HG03039 (cell line): ENCODE measurements around the gene UVRAG.
"Not testable (repeated sequence)": the region's sequence is repeated elsewhere in the genome, so short reads cannot be mapped to it uniquely, and the experiment has no call there.

Source experiments
- ATAC-seq: cut with Tn5 transposase; IDR thresholded peaks from one replicate; pipeline ENCODE4 v1.9.1; 2021; ENCODE audit warnings: mild to moderate bottlenecking, moderate library complexity; ENCODE audit not compliant: unreplicated experiment

Gene UVRAG

GRCh38 chr11:75910426-75911145 lies 95.6 kb downstream of the UVRAG start:
- no peak for ATAC-seq

- no peak for ATAC-seq
These were observed 96.4 kb downstream of the UVRAG start for GRCh38 chr11:75911459-75911858.

GRCh38 chr11:75913984-75914383 lies 99.0 kb downstream of the UVRAG start:
- no peak for ATAC-seq

GRCh38 chr11:75916882-75917281 lies 101.9 kb downstream of the UVRAG start:
- ATAC-seq = no peak

- ATAC-seq = no peak
These were observed 103.3 kb downstream of the UVRAG start for GRCh38 chr11:75918331-75918730.

GRCh38 chr11:75919525-75919924 lies 104.5 kb downstream of the UVRAG start:
- no peak for ATAC-seq

- no peak for ATAC-seq
These were observed 105.8 kb downstream of the UVRAG start for GRCh38 chr11:75920848-75921247.

GRCh38 chr11:75921808-75922207 lies 106.8 kb downstream of the UVRAG start:
- ATAC-seq = no peak

- ATAC-seq = no peak
These were observed 110.2 kb downstream of the UVRAG start for GRCh38 chr11:75924966-75925784.

GRCh38 chr11:75925785-75926164 lies 110.8 kb downstream of the UVRAG start:
- ATAC-seq = no peak

GRCh38 chr11:75929706-75930105 lies 114.7 kb downstream of the UVRAG start:
- ATAC-seq = no peak

- no peak for ATAC-seq
These were observed 115.5 kb downstream of the UVRAG start for GRCh38 chr11:75930534-75930933.

- no peak for ATAC-seq
These were observed 116.1 kb downstream of the UVRAG start for GRCh38 chr11:75931124-75931523.

- not testable (repeated sequence) for ATAC-seq
These were observed 118.7 kb downstream of the UVRAG start for GRCh38 chr11:75933736-75934135.

- ATAC-seq = no peak
These were observed 119.8 kb downstream of the UVRAG start for GRCh38 chr11:75934851-75935250.

- ATAC-seq = no peak
These were observed 123.5 kb downstream of the UVRAG start for GRCh38 chr11:75938543-75938942.

GRCh38 chr11:75939516-75939915 lies 124.5 kb downstream of the UVRAG start:
- ATAC-seq = no peak

- no peak for ATAC-seq
These were observed 125.0 kb downstream of the UVRAG start for GRCh38 chr11:75939992-75940391.

GRCh38 chr11:75940911-75941310 lies 125.9 kb downstream of the UVRAG start:
- no peak for ATAC-seq

GRCh38 chr11:75944515-75944914 lies 129.5 kb downstream of the UVRAG start:
- no peak for ATAC-seq

- ATAC-seq = no peak
These were observed 130.4 kb downstream of the UVRAG start for GRCh38 chr11:75945446-75945845.

- ATAC-seq = no peak
These were observed 130.9 kb downstream of the UVRAG start for GRCh38 chr11:75945947-75946346.
